CD4-positive, CD25-positive, alpha-beta regulatory T cell (primary cell): ENCODE data around the gene MRPL4. TPM values are rescaled to one million over a fixed set of nuclear protein-coding genes. Genes with fewer than 3 reads are reported as not detected.

ENCODE experiments used
- ATAC-seq, 2 donors: fragments of 150-1000 bp; cut with Tn5 transposase; one replicate each; pipeline ENCODE4 v1.10.0; 2021; ENCODE audit warnings: low read depth in 2 of 2, moderate number of reproducible peaks in 2 of 2, moderate library complexity in 1 of 2
- DNase-seq, 3 donors: peaks; one replicate each; pipeline versions ENCODE4 v3.0.0 to v3.0.0-alpha.2; 2012 to 2022; ENCODE audit warnings: mixed read lengths in 1 of 3
- H3K27ac ChIP-seq: one replicate; pipeline ENCODE4 v1.7.0; 2013; ENCODE audit warnings: mild to moderate bottlenecking, low read length; ENCODE audit not compliant: insufficient read depth, poor library complexity, severe bottlenecking
- H3K27me3 ChIP-seq: one replicate; pipeline ENCODE4 v1.7.0; 2013; ENCODE audit warnings: low read length; ENCODE audit not compliant: control insufficient read depth, insufficient read depth
- H3K36me3 ChIP-seq: one replicate; pipeline ENCODE4 v1.7.0; 2013; ENCODE audit warnings: mild to moderate bottlenecking, low read length, moderate library complexity; ENCODE audit not compliant: control insufficient read depth, insufficient read depth
- H3K4me1 ChIP-seq: 2 replicates; pipeline ENCODE4 v1.7.0; 2013; ENCODE audit warnings: mild to moderate bottlenecking, low read length; ENCODE audit not compliant: insufficient read depth, control insufficient read depth, poor library complexity, severe bottlenecking
- H3K4me3 ChIP-seq: one replicate; pipeline ENCODE4 v1.7.0; 2013; ENCODE audit warnings: low read depth, mild to moderate bottlenecking, low read length, moderate library complexity
- H3K9me3 ChIP-seq, 2 experiments: 1 replicate in 1 of 2; 2 replicates in 1 of 2; pipeline ENCODE4 v1.7.0; 2013; ENCODE audit warnings: low read length in 2 of 2, mild to moderate bottlenecking in 1 of 2, moderate library complexity in 1 of 2; ENCODE audit not compliant: control insufficient read depth in 2 of 2
- H3K27ac Mint-ChIP-seq, 3 donors: one replicate each; pipeline ENCODE4 v1.8.0; 2020 to 2022; ENCODE audit warnings: mild to moderate bottlenecking in 3 of 3, mixed read lengths in 3 of 3, moderate library complexity in 2 of 3
- H3K27me3 Mint-ChIP-seq: one replicate; pipeline ENCODE4 v1.8.0; 2022; ENCODE audit warnings: mild to moderate bottlenecking, mixed read lengths
- H3K36me3 Mint-ChIP-seq: one replicate; pipeline ENCODE4 v1.8.0; 2020; ENCODE audit warnings: mixed read lengths
- H3K4me1 Mint-ChIP-seq, 4 donors: one replicate each; pipeline ENCODE4 v1.8.0; 2020 to 2022; ENCODE audit warnings: mixed read lengths in 4 of 4, mild to moderate bottlenecking in 1 of 4
- H3K4me3 Mint-ChIP-seq, 4 donors: one replicate each; pipeline ENCODE4 v1.8.0; 2020 to 2022; ENCODE audit warnings: mild to moderate bottlenecking in 4 of 4, mixed read lengths in 4 of 4, moderate library complexity in 3 of 4
- H3K9me3 Mint-ChIP-seq, 7 donors: one replicate each; pipeline ENCODE4 v1.8.0; 2020 to 2022; ENCODE audit warnings: mixed read lengths in 7 of 7, mild to moderate bottlenecking in 3 of 7, moderate library complexity in 2 of 7
- polyA plus RNA-seq, 4 donors: library from polyadenylated mRNA; unstranded; fragments of 300-500 nt; fragmentation: Illumina TruSeq; gene quantifications; one replicate each; pipeline ENCODE4 v1.2.3, GENCODE V29; 2021
- total RNA-seq: library from RNA; stranded (reverse); gene quantifications from one replicate; pipeline ENCODE4 v1.2.3, GENCODE V29; 2022

Gene MRPL4
- total and polyA plus RNA-seq, 5 donors from 2014 or later = 24.9 to 37.0 (median 33.6) TPM

DNA sequence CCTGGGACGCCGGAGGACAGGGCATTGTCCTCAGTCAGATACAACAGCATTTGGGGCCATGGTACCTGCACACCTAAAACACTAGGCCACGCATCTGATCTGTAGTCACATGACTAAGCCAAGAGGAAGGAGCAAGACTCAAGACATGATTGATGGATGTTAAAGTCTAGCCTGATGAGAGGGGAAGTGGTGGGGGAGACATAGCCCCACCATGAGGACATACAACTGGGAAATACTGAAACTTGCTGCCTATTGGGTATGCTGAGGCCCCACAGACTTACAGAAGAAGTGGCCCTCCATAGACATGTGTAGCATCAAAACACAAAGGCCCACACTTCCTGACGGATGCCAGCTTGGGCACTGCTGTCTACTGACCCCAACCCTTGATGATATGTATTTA lies 33.4 kb downstream of the MRPL4 start:
- Mint-ChIP-seq H3K4me3 (peak overlapping the region in 1 of 4 donors; percentile 25), H3K9me3 (no peaks in the 10 kb centered on the region), H3K36me3 (peaks cover 20% of the 10 kb centered on the region), H3K27ac (peak overlapping the region in 1 of 3 donors; percentile 26), H3K27me3 (peaks cover 36% of the 10 kb centered on the region), H3K4me1 (peaks cover 0 to 48% (median 17%) of the 10 kb centered on the region in 4 donors)
- ATAC-seq = no peak
- Histone ChIP-seq H3K4me3 (no peak overlapping the region), H3K4me1 (peaks cover 42% of the 10 kb centered on the region), H3K9me3 (no peaks in the 10 kb centered on the region), H3K36me3 (peaks cover 29% of the 10 kb centered on the region), H3K27me3 (peaks cover 8% of the 10 kb centered on the region), H3K27ac (no peak overlapping the region)
- DNase-seq = no peak

DNA sequence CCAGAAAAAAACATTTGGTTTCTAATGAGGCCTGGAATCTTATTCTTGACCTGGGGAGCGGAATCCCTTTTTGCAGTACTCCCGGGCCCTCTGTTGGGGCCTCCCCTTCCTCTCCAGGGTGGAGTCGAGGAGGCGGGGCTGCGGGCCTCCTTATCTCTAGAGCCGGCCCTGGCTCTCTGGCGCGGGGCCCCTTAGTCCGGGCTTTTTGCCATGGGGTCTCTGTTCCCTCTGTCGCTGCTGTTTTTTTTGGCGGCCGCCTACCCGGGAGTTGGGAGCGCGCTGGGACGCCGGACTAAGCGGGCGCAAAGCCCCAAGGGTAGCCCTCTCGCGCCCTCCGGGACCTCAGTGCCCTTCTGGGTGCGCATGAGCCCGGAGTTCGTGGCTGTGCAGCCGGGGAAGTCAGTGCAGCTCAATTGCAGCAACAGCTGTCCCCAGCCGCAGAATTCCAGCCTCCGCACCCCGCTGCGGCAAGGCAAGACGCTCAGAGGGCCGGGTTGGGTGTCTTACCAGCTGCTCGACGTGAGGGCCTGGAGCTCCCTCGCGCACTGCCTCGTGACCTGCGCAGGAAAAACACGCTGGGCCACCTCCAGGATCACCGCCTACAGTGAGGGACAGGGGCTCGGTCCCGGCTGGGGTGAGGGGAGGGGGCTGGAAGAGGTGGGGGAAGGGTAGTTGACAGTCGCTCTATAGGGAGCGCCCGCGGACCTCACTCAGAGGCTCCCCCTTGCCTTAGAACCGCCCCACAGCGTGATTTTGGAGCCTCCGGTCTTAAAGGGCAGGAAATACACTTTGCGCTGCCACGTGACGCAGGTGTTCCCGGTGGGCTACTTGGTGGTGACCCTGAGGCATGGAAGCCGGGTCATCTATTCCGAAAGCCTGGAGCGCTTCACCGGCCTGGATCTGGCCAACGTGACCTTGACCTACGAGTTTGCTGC lies 35.1 kb downstream of the MRPL4 start, which contains the start of gene ICAM4:
Gene ICAM4 (plus strand): TSS at position 153 of the 935 bp plus-strand sequence. CDS start 58 bp downstream, at position 211.
- H3K27ac ChIP-seq = no peak within 1 kb of the TSS
- peaks cover 0 to 63% (median 22%) of the 10 kb centered on the region in 4 donors for H3K4me1 Mint-ChIP-seq
- H3K9me3 ChIP-seq = no peaks in the 10 kb centered on the region
- peaks cover 8% of the 10 kb centered on the region for H3K27me3 ChIP-seq
- no peak within 1 kb of the TSS for H3K27ac Mint-ChIP-seq
- H3K9me3 Mint-ChIP-seq = peaks cover 0 to 4% (median 0%) of the 10 kb centered on the region in 7 donors
- peaks cover 52% of the 10 kb centered on the region for H3K27me3 Mint-ChIP-seq
- DNase-seq (peak in 1 of 3 donors; percentile 73), ATAC-seq (no peak)
- peaks cover 20% of the 10 kb centered on the region for H3K36me3 Mint-ChIP-seq
- H3K4me3 Mint-ChIP-seq = peak within 1 kb of the TSS; percentile 21 to 87 (median 72)
- H3K4me3 ChIP-seq = no peak within 1 kb of the TSS
- peaks cover 58% of the 10 kb centered on the region for H3K4me1 ChIP-seq
- peaks cover 24% of the 10 kb centered on the region for H3K36me3 ChIP-seq

DNA sequence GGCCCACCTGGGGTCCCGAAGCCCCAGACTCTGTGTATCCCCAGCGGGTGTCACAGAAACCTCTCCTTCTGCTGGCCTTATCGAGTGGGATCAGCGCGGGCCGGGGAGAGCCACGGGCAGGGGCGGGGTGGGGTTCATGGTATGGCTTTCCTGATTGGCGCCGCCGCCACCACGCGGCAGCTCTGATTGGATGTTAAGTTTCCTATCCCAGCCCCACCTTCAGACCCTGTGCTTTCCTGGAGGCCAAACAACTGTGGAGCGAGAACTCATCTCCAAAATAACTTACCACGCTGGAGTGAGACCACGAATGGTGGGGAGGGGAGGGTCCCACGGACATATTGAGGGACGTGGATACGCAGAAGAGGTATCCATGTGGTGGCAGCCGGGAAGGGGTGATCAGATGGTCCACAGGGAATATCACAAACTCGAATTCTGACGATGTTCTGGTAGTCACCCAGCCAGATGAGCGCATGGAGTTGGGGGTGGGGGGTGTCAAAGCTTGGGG lies 36.7 kb downstream of the MRPL4 start:
- Histone ChIP-seq H3K36me3 (peaks cover 18% of the 10 kb centered on the region), H3K9me3 (no peaks in the 10 kb centered on the region), H3K4me1 (peaks cover 74% of the 10 kb centered on the region), H3K4me3 (no peak overlapping the region), H3K27ac (no peak overlapping the region), H3K27me3 (peaks cover 8% of the 10 kb centered on the region)
- peaks cover 16% of the 10 kb centered on the region for H3K36me3 Mint-ChIP-seq
- DNase-seq (peak in 1 of 3 donors; percentile 71), ATAC-seq (no peak)
- H3K27me3 Mint-ChIP-seq = peaks cover 68% of the 10 kb centered on the region
- peaks cover 0 to 76% (median 23%) of the 10 kb centered on the region in 4 donors for H3K4me1 Mint-ChIP-seq
- peak overlapping the region in 1 of 3 donors; percentile 32 for H3K27ac Mint-ChIP-seq
- H3K4me3 Mint-ChIP-seq = peak overlapping the region; percentile 82 to 92 (median 86)
- H3K9me3 Mint-ChIP-seq = peaks cover 0 to 4% (median 0%) of the 10 kb centered on the region in 7 donors

DNA sequence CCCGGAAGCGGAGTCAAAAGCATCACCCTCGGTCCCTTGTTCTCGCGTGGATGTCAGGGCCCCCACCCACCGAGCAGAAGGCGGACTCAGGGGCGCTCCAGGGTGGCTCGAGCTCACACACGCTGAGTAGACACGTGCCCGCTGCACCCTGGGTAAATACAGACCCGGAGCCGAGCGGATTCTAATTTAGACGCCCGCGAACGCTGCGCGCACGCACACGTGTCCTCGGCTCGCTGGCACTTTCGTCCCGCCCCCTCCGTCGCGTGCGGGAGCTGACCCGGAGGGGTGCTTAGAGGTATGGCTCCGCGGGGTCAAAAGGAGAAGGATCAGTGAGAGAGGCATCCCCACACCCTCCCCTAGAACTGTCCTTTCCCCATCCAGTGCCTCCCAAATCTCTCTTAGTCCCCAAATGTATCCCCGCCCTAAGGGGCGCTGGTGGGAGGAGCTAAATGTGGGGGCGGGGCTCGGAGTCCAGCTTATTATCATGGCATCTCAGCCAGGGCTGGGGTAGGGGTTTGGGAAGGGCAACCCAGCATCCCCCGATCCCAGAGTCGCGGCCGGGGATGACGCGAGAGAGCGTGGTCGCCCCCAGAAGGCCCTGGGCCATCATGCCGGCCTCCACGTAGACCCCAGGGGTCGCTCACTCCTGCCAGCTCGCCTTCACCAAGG lies 37.3 kb downstream of the MRPL4 start:
- H3K27me3 ChIP-seq = peaks cover 8% of the 10 kb centered on the region
- H3K9me3 Mint-ChIP-seq = peaks cover 0 to 4% (median 0%) of the 10 kb centered on the region in 7 donors
- DNase-seq (peak; percentile 35 to 83 (median 66)), ATAC-seq (peak; percentile 58 to 64)
- H3K27me3 Mint-ChIP-seq = peaks cover 70% of the 10 kb centered on the region
- H3K4me3 ChIP-seq = no peak overlapping the region
- no peaks in the 10 kb centered on the region for H3K9me3 ChIP-seq
- H3K36me3 Mint-ChIP-seq = peaks cover 16% of the 10 kb centered on the region
- H3K4me3 Mint-ChIP-seq = peak overlapping the region; percentile 82 to 92 (median 86)
- H3K27ac Mint-ChIP-seq = peak overlapping the region in 1 of 3 donors; percentile 32
- H3K36me3 ChIP-seq = peaks cover 13% of the 10 kb centered on the region
- H3K4me1 ChIP-seq = peaks cover 80% of the 10 kb centered on the region
- peaks cover 0 to 78% (median 23%) of the 10 kb centered on the region in 4 donors for H3K4me1 Mint-ChIP-seq
- no peak overlapping the region for H3K27ac ChIP-seq

DNA sequence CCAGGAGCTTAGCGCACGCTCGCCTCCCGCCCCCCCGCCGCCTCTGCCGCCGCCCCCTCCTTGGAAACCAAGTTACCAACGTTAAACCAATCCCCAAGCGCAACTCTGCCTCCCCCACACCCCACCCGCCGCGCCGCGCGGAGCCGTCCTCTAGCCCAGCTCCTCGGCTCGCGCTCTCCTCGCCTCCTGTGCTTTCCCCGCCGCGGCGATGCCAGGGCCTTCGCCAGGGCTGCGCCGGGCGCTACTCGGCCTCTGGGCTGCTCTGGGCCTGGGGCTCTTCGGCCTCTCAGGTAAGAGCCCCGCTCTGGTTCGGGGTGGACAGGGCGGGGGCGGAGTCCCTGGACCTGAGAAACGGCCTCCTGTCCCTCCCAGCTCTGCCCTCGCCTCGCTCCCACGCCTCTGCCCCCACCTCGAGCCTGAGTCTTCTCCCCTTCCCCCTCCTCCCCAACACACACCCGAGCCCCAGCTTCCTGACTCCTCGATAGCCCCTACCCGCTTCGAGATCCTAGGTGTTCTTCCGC lies 37.9 kb downstream of the MRPL4 start, which contains the start of gene ICAM5:
Gene ICAM5 (plus strand): TSS at position 117 of the 521 bp plus-strand sequence. CDS start 92 bp downstream, at position 209.
- no peak within 1 kb of the TSS for H3K4me3 ChIP-seq
- H3K9me3 ChIP-seq = no peaks in the 10 kb centered on the region
- peaks cover 7% of the 10 kb centered on the region for H3K36me3 ChIP-seq
- DNase-seq (peak in 1 of 3 donors; percentile 27), ATAC-seq (no peak)
- peak within 1 kb of the TSS in 2 of 3 donors; percentile 32 to 55 for H3K27ac Mint-ChIP-seq
- H3K27ac ChIP-seq = no peak within 1 kb of the TSS
- peaks cover 0 to 4% (median 0%) of the 10 kb centered on the region in 7 donors for H3K9me3 Mint-ChIP-seq
- H3K4me3 Mint-ChIP-seq = peak within 1 kb of the TSS; percentile 82 to 92 (median 86)
- peaks cover 76% of the 10 kb centered on the region for H3K27me3 Mint-ChIP-seq
- H3K4me1 Mint-ChIP-seq = peaks cover 0 to 84% (median 26%) of the 10 kb centered on the region in 4 donors
- peaks cover 8% of the 10 kb centered on the region for H3K27me3 ChIP-seq
- H3K4me1 ChIP-seq = peaks cover 85% of the 10 kb centered on the region
- peaks cover 12% of the 10 kb centered on the region for H3K36me3 Mint-ChIP-seq

DNA sequence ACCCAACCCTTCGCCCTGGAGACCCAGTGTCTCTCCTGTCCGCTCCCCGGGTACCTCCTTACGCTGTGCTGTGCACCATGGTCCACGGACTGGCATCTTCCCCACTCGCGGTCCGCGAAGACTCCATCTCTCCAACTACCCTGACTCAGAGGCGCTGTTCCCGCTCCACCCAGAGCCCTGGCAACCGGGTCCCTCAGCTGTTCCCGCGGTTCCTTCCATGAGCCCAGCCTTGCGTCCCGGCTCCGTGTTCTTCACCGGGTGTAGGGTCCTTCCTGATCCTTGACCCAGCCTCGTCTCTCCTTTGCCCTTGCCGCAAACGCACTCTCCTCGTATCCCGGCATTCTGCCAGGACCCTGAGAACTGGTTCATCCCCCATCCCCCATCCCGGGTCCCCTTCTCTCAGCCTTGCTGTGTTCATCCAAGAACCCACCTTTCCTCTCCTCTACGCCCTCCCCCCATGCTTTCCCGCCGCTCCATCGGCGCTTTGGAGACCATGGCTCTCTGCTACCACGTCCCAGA lies 38.4 kb downstream of the MRPL4 start:
- Mint-ChIP-seq H3K4me1 (peaks cover 0 to 84% (median 27%) of the 10 kb centered on the region in 4 donors), H3K27ac (peak overlapping the region in 1 of 3 donors; percentile 55), H3K27me3 (peaks cover 78% of the 10 kb centered on the region), H3K9me3 (peaks cover 0 to 4% (median 0%) of the 10 kb centered on the region in 7 donors), H3K4me3 (peak overlapping the region; percentile 82 to 90 (median 86)), H3K36me3 (peaks cover 7% of the 10 kb centered on the region)
- ATAC-seq (no peak), DNase-seq (no peak)
- H3K27me3 ChIP-seq = peaks cover 8% of the 10 kb centered on the region
- peaks cover 2% of the 10 kb centered on the region for H3K36me3 ChIP-seq
- H3K9me3 ChIP-seq = no peaks in the 10 kb centered on the region
- no peak overlapping the region for H3K4me3 ChIP-seq
- H3K27ac ChIP-seq = no peak overlapping the region
- peaks cover 90% of the 10 kb centered on the region for H3K4me1 ChIP-seq
